ENCODE results near the gene OR13C5. TPM values are rescaled to one million over a fixed set of nuclear protein-coding genes. Genes with fewer than 3 reads are reported as not detected.
"Not testable (repeated sequence)": the region's sequence is repeated elsewhere in the genome, so short reads cannot be mapped to it uniquely, and the experiment has no call there.

Gene OR13C5, protein sequence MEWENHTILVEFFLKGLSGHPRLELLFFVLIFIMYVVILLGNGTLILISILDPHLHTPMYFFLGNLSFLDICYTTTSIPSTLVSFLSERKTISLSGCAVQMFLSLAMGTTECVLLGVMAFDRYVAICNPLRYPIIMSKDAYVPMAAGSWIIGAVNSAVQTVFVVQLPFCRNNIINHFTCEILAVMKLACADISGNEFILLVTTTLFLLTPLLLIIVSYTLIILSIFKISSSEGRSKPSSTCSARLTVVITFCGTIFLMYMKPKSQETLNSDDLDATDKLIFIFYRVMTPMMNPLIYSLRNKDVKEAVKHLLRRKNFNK
- total RNA-seq = not detected in 3 replicates
- long read RNA-seq = 0 reads

- H3K27ac Mint-ChIP-seq (ENCODE audit: unreplicated experiment); H3K4me3 Mint-ChIP-seq (ENCODE audit: unreplicated experiment); H3K36me3 Mint-ChIP-seq (ENCODE audit: low read depth); H3K9me3 Mint-ChIP-seq (ENCODE audit: low read depth); H3K4me1 Mint-ChIP-seq (ENCODE audit: low read depth); DNase-seq (ENCODE audit: low spot score): not testable (repeated sequence)
- peaks cover 13% of the 10 kb centered on the region for H3K27me3 Mint-ChIP-seq (ENCODE audit: low read depth)
These were observed at the start of gene OR13C5 for GRCh38 chr9:104599313-104599712. Gene OR13C5, minus strand, starts transcription at chr9:104599413. Its CDS starts 0 bp downstream, at chr9:104599413.

DNA sequence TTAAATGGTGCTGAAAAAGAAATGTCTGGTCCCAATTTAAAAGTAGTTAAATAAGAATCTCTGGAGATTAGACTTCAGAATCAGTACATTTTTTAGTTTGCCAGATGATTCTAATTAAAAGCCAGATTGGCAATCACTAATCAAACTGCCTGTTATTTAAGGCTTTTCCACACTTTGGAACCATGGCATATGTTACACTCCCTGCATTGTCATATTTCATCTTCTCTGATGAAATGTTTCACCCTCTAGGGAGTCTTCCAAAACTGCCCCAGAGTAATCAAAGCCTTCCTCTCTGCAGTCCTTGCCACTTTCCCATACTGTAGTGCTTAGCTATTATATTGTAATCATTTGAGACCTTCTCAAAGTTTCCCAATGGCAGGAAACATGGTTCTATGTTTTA, 36.2 kb upstream of the OR13C5 start:
- no peaks in the 10 kb centered on the region for H3K36me3 Mint-ChIP-seq (ENCODE audit: low read depth)
- DNase-seq (ENCODE audit: low spot score) = no peak
- peaks cover 13% of the 10 kb centered on the region for H3K9me3 Mint-ChIP-seq (ENCODE audit: low read depth)
- H3K4me3 Mint-ChIP-seq (ENCODE audit: unreplicated experiment) = no peak overlapping the region
- H3K27ac Mint-ChIP-seq (ENCODE audit: unreplicated experiment) = no peak overlapping the region
- TF ChIP-seq, protein P1, sequence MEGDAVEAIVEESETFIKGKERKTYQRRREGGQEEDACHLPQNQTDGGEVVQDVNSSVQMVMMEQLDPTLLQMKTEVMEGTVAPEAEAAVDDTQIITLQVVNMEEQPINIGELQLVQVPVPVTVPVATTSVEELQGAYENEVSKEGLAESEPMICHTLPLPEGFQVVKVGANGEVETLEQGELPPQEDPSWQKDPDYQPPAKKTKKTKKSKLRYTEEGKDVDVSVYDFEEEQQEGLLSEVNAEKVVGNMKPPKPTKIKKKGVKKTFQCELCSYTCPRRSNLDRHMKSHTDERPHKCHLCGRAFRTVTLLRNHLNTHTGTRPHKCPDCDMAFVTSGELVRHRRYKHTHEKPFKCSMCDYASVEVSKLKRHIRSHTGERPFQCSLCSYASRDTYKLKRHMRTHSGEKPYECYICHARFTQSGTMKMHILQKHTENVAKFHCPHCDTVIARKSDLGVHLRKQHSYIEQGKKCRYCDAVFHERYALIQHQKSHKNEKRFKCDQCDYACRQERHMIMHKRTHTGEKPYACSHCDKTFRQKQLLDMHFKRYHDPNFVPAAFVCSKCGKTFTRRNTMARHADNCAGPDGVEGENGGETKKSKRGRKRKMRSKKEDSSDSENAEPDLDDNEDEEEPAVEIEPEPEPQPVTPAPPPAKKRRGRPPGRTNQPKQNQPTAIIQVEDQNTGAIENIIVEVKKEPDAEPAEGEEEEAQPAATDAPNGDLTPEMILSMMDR (IDR thresholded peaks at IDR 0.05) = no peak
- H3K27me3 Mint-ChIP-seq (ENCODE audit: low read depth) = peaks cover 5% of the 10 kb centered on the region
- no peaks in the 10 kb centered on the region for H3K4me1 Mint-ChIP-seq (ENCODE audit: low read depth)

GRCh38 chr9:104633976-104634520, 34.8 kb upstream of the OR13C5 start:
- no peak overlapping the region for H3K4me3 Mint-ChIP-seq (ENCODE audit: unreplicated experiment)
- no peaks in the 10 kb centered on the region for H3K36me3 Mint-ChIP-seq (ENCODE audit: low read depth)
- peaks cover 2% of the 10 kb centered on the region for H3K9me3 Mint-ChIP-seq (ENCODE audit: low read depth)
- no peaks in the 10 kb centered on the region for H3K4me1 Mint-ChIP-seq (ENCODE audit: low read depth)
- peaks cover 11% of the 10 kb centered on the region for H3K27me3 Mint-ChIP-seq (ENCODE audit: low read depth)
- TF ChIP-seq, protein P1 (IDR thresholded peaks at IDR 0.05) = no peak
- peak; percentile 82 for DNase-seq (ENCODE audit: low spot score)
- H3K27ac Mint-ChIP-seq (ENCODE audit: unreplicated experiment) = no peak overlapping the region

- not testable (repeated sequence) for H3K27ac Mint-ChIP-seq (ENCODE audit: unreplicated experiment); H3K4me3 Mint-ChIP-seq (ENCODE audit: unreplicated experiment); H3K9me3 Mint-ChIP-seq (ENCODE audit: low read depth); DNase-seq (ENCODE audit: low spot score); H3K36me3 Mint-ChIP-seq (ENCODE audit: low read depth); H3K4me1 Mint-ChIP-seq (ENCODE audit: low read depth)
- peaks cover 15% of the 10 kb centered on the region for H3K27me3 Mint-ChIP-seq (ENCODE audit: low read depth)
These were observed 26.8 kb upstream of the OR13C5 start for GRCh38 chr9:104625964-104626363.

DNA sequence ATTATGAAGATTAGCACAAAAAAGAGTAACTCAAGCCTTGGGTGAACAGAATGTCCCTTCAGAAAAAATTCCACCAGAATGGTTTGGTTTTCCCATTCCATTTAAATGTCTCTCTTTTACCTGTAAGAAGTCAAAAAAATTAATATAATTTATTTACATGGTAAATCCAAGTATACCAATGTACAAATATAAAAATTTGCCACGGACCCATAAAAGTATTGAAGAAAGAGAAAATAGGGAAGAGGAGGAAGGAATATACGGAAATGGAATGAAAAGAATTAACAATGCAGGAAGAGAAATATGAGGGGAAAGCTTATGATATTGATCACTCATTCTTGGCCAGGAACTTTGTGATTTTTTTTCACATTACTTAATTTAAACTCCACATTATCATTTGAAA, 18.9 kb upstream of the OR13C5 start, which contains the start of gene OR13C9:
Gene OR13C9 (minus strand): TSS at position 101 of the 400 bp plus-strand sequence. CDS start 0 bp downstream, at position 101.
- no peak within 1 kb of the TSS for H3K4me3 Mint-ChIP-seq (ENCODE audit: unreplicated experiment)
- no peaks in the 10 kb centered on the region for H3K36me3 Mint-ChIP-seq (ENCODE audit: low read depth)
- no peak within 1 kb of the TSS for H3K27ac Mint-ChIP-seq (ENCODE audit: unreplicated experiment)
- H3K4me1 Mint-ChIP-seq (ENCODE audit: low read depth) = no peaks in the 10 kb centered on the region
- DNase-seq (ENCODE audit: low spot score) = no peak
- no peaks in the 10 kb centered on the region for H3K9me3 Mint-ChIP-seq (ENCODE audit: low read depth)
- peaks cover 6% of the 10 kb centered on the region for H3K27me3 Mint-ChIP-seq (ENCODE audit: low read depth)
- TF ChIP-seq, protein P1 (IDR thresholded peaks at IDR 0.05) = no peak

DNA sequence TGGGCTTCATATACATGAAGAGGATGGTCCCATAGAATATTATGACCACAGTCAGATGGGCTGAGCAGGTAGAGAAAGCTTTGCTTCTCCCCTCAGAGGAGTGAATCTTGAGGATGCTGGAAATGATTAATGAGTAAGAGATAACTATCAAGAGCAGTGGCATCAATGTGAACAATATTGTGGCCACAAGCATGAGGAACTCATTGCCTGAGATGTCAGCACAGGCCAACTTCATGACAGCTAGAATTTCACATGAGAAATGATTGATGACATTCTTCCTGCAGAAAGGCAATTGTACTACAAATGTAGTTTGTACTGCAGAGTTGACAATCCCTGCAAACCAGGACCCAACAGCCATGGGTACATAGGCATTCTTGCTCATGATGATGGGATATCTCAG, 18.2 kb upstream of the OR13C5 start:
- Mint-ChIP-seq H3K4me1 (ENCODE audit: low read depth) (no peaks in the 10 kb centered on the region), H3K36me3 (ENCODE audit: low read depth) (no peaks in the 10 kb centered on the region), H3K9me3 (ENCODE audit: low read depth) (no peaks in the 10 kb centered on the region), H3K27ac (ENCODE audit: unreplicated experiment) (no peak overlapping the region), H3K4me3 (ENCODE audit: unreplicated experiment) (no peak overlapping the region), H3K27me3 (ENCODE audit: low read depth) (peaks cover 10% of the 10 kb centered on the region)
- no peak for DNase-seq (ENCODE audit: low spot score)
- TF ChIP-seq, protein P1 (IDR thresholded peaks at IDR 0.05) = no peak
